Measurements from ENCODE around the gene NDUFAF3. TPM values are rescaled to one million over a fixed set of nuclear protein-coding genes. Genes with fewer than 3 reads are reported as not detected.

NDUFAF3 gene
- total RNA-seq, 4 donors from 2014 or later: 79.4 to 131 (median 105) TPM

DNA sequence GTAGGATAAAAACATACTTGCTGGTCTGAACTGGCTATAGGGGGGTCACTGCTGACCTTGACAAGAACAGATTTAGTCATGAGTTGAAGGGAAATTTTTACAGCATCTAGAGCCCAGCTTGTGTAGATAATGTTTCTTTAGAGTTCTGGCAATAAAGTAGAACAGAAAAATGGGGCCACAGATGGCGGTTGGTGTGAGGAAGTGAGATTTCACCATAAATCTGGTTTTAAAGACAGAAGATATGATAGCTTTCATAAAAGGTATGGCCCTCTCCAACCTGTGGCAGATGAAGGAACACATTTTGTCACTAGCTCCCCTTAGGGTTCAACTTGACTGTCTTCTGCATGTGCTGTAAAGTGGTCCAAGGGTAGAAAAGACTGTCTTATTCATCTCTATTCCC, 31.6 kb downstream of the NDUFAF3 start:
- Histone ChIP-seq H3K27ac (no peak overlapping the region), H3K36me3 (peaks cover 4 to 77% of the 10 kb centered on the region in 2 donors), H3K27me3 (no peaks in the 10 kb centered on the region), H3K9me3 (no peaks in the 10 kb centered on the region), H3K4me1 (peaks cover 0 to 12% (median 0%) of the 10 kb centered on the region in 3 donors), H3K4me3 (no peak overlapping the region)
- no peak for ATAC-seq
- TF ChIP-seq POLR2A (IDR thresholded peaks at IDR 0.05) (no peak), EP300 (IDR thresholded peaks at IDR 0.05) (no peak), POLR2AphosphoS5 (IDR thresholded peaks at IDR 0.05) (no peak)
- TF ChIP-seq, protein P1, sequence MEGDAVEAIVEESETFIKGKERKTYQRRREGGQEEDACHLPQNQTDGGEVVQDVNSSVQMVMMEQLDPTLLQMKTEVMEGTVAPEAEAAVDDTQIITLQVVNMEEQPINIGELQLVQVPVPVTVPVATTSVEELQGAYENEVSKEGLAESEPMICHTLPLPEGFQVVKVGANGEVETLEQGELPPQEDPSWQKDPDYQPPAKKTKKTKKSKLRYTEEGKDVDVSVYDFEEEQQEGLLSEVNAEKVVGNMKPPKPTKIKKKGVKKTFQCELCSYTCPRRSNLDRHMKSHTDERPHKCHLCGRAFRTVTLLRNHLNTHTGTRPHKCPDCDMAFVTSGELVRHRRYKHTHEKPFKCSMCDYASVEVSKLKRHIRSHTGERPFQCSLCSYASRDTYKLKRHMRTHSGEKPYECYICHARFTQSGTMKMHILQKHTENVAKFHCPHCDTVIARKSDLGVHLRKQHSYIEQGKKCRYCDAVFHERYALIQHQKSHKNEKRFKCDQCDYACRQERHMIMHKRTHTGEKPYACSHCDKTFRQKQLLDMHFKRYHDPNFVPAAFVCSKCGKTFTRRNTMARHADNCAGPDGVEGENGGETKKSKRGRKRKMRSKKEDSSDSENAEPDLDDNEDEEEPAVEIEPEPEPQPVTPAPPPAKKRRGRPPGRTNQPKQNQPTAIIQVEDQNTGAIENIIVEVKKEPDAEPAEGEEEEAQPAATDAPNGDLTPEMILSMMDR (IDR thresholded peaks at IDR 0.05): no peak
- 85 to 100% methylated on average over 1 of the region's 1 CpG for WGBS, 2 donors (ENCODE audit: low coverage in 1 of 2)

DNA sequence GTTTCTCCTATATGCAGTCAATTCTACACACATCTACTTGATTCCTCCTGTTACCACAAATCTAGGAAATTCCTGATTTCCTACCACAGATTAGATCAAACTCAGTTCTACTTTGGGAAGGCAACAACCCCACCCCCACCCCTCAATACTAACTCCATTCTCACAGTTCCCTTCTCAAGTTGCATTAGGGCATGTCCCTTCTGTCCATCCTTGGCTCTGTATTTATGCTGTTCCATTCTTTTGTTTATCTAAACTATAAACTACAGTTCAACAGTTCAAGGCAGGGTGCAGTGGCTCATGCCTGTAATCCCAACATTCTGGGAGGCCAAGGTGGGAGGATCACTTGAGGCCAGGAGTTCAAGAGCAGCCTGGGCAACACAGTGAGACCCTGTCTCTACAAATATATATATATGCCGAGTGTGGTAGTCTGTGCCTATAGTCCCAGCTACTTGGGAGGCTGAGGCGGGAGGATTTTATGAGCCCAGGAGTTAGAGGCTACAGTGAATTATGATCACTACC, 32.5 kb downstream of the NDUFAF3 start:
- H3K9me3 ChIP-seq: no peaks in the 10 kb centered on the region
- TF ChIP-seq POLR2A (IDR thresholded peaks at IDR 0.05) (no peak), EP300 (IDR thresholded peaks at IDR 0.05) (no peak), POLR2AphosphoS5 (IDR thresholded peaks at IDR 0.05) (no peak)
- TF ChIP-seq, protein P1 (IDR thresholded peaks at IDR 0.05): no peak
- no peak overlapping the region for H3K27ac ChIP-seq
- H3K27me3 ChIP-seq: no peaks in the 10 kb centered on the region
- no peak for ATAC-seq
- peaks cover 0 to 12% (median 0%) of the 10 kb centered on the region in 3 donors for H3K4me1 ChIP-seq
- 86 to 90% methylated on average over 2 of the region's 2 CpGs for WGBS, 2 donors (ENCODE audit: low coverage in 1 of 2)
- peaks cover 4 to 79% of the 10 kb centered on the region in 2 donors for H3K36me3 ChIP-seq
- no peak overlapping the region for H3K4me3 ChIP-seq

DNA sequence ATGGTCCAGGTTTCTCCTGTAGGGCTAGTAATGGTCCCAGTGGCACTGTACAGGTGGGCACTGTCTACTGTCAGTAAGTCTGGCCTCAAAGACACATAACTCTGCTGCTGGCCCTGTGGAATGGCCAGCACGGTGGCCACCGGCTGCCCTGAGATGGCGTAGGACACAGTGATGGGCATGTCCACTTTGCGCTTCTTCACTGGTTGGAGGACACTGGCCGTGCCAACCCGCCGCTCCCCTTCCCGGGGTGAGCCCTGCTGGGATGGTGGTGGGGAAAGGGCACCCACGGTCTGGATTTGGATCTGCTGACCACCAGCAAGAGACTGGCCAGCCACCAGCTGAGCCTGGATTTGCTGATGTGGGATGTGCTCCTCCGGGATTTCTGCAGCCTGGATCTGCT, 35.3 kb downstream of the NDUFAF3 start:
- Histone ChIP-seq H3K36me3 (peaks cover 4 to 82% of the 10 kb centered on the region in 2 donors), H3K27ac (no peak overlapping the region), H3K4me1 (peaks cover 0 to 12% (median 0%) of the 10 kb centered on the region in 3 donors), H3K4me3 (no peak overlapping the region), H3K9me3 (no peaks in the 10 kb centered on the region), H3K27me3 (no peaks in the 10 kb centered on the region)
- TF ChIP-seq POLR2A (IDR thresholded peaks at IDR 0.05) (no peak), POLR2AphosphoS5 (IDR thresholded peaks at IDR 0.05) (no peak), EP300 (IDR thresholded peaks at IDR 0.05) (no peak)
- TF ChIP-seq, protein P1 (IDR thresholded peaks at IDR 0.05): no peak
- no peak for ATAC-seq
- WGBS, 2 donors (ENCODE audit: low coverage in 1 of 2): no CpG with 5 or more reads among the region's 10 CpGs

DNA sequence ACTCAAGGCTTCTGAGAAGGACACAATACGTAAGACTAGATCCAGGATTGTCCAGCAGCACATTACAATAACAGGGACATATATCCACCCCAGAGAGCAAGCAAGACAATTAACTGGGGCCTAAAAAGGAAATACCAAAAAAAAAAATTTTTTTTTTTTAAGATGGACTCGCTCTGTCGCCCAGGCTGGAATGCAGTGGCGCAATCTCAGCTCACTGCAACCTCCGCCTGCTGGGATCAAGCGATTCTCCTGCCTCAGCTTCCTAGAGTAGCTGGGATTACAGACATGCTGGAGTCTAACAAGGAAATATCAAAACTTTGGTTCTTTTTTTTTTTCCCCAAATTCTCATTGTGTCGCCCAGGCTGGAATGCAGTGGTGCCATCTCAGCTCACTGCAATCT, 36.1 kb downstream of the NDUFAF3 start:
- 80 to 94% methylated on average over 2 to 7 of the region's 7 CpGs for WGBS, 2 donors (ENCODE audit: low coverage in 1 of 2)
- Histone ChIP-seq H3K4me1 (peaks cover 0 to 12% (median 0%) of the 10 kb centered on the region in 3 donors), H3K4me3 (no peak overlapping the region), H3K27me3 (no peaks in the 10 kb centered on the region), H3K27ac (no peak overlapping the region), H3K36me3 (peaks cover 4 to 82% of the 10 kb centered on the region in 2 donors), H3K9me3 (no peaks in the 10 kb centered on the region)
- no peak for ATAC-seq
- TF ChIP-seq POLR2AphosphoS5 (IDR thresholded peaks at IDR 0.05) (no peak), EP300 (IDR thresholded peaks at IDR 0.05) (no peak), POLR2A (IDR thresholded peaks at IDR 0.05) (no peak)
- TF ChIP-seq, protein P1 (IDR thresholded peaks at IDR 0.05): no peak

Small RNAs within 50 kb of the gene (small RNA-seq; reads per million reads assigned to genes)
- gene MIR191 (10,585 to 24,159 (median 17,679) reads per million in 4 donors), gene MIR425 (14.1 to 25.6 (median 22.9) reads per million in 4 donors)

Other genes starting within 250 kb of the NDUFAF3 start
- gene PRKAR2A, start 174.2 kb upstream of the NDUFAF3 start, total RNA-seq: 10 to 100 TPM; 33.7 to 45.0 (median 44.0) TPM
- gene SLC25A20, start 123.2 kb upstream of the NDUFAF3 start, total RNA-seq: 10 to 100 TPM; 19.0 to 47.0 (median 23.9) TPM
- gene ARIH2, start 103.3 kb upstream of the NDUFAF3 start, total RNA-seq: 100 to 1,000 TPM in 3 of 4 donors, 10 to 100 TPM in 1; 92.2 to 143 (median 123) TPM
- 10 to 100 TPM; 29.1 to 38.9 (median 35.2) TPM for gene P4HTM, start 31.9 kb upstream of the NDUFAF3 start, total RNA-seq
- gene WDR6, start 14.7 kb upstream of the NDUFAF3 start, total RNA-seq: 100 to 1,000 TPM in 2 of 4 donors, 10 to 100 TPM in 2; 61.5 to 110 (median 99.0) TPM
- gene DALRD3, start 3.5 kb upstream of the NDUFAF3 start, total RNA-seq: 10 to 100 TPM; 11.8 to 29.0 (median 24.6) TPM
- 100 to 1,000 TPM in 3 of 4 donors, 10 to 100 TPM in 1; 89.8 to 179 (median 118) TPM for gene IMPDH2, start 7.3 kb downstream of the NDUFAF3 start, total RNA-seq
- gene QRICH1, start 72.0 kb downstream of the NDUFAF3 start, total RNA-seq: 100 to 1,000 TPM in 1 of 4 donors, 10 to 100 TPM in 3; 66.2 to 171 (median 81.8) TPM
- 100 to 1,000 TPM; 148 to 205 (median 183) TPM for gene QARS1, start 82.6 kb downstream of the NDUFAF3 start, total RNA-seq
- 100 to 1,000 TPM in 1 of 4 donors, 10 to 100 TPM in 3; 53.4 to 114 (median 76.4) TPM for gene USP19, start 98.7 kb downstream of the NDUFAF3 start, total RNA-seq
- 100 to 1,000 TPM; 578 to 980 (median 645) TPM for gene LAMB2, start 110.9 kb downstream of the NDUFAF3 start, total RNA-seq
- 10 to 100 TPM; 15.6 to 31.2 (median 25.3) TPM for gene CCDC71, start 144.2 kb downstream of the NDUFAF3 start, total RNA-seq
- gene KLHDC8B, start 149.5 kb downstream of the NDUFAF3 start, total RNA-seq: 100 to 1,000 TPM in 3 of 4 donors, 10 to 100 TPM in 1; 39.8 to 126 (median 114) TPM

Measured in gastroesophageal sphincter (tissue), 4 donors.